ENCODE data around the gene MYH10. TPM values are rescaled to one million over a fixed set of nuclear protein-coding genes. Genes with fewer than 3 reads are reported as not detected.

MYH10 gene
- polyA plus RNA-seq, 3 donors: 7.0 to 19.8 (median 18.9) TPM

- WGBS, 3 donors: 95 to 97% (median 95%) methylated on average over 5 of the region's 5 CpGs
- H3K27ac ChIP-seq (ENCODE audit: low read depth, low read length): no peak overlapping the region
Measured at GRCh38 chr17:8487743-8488142, 142.8 kb downstream of the MYH10 start.

GRCh38 chr17:8487130-8487645, 143.3 kb downstream of the MYH10 start:
- H3K27ac ChIP-seq (ENCODE audit: low read depth, low read length): no peak overlapping the region
- WGBS, 3 donors: 86 to 93% (median 92%) methylated on average over 19 of the region's 19 CpGs

GRCh38 chr17:8485491-8485890, 145.0 kb downstream of the MYH10 start:
- WGBS, 3 donors: 94 to 98% (median 97%) methylated on average over 1 of the region's 1 CpG
- H3K27ac ChIP-seq (ENCODE audit: low read depth, low read length): no peak overlapping the region

- WGBS, 3 donors: 98 to 100% (median 100%) methylated on average over 1 of the region's 1 CpG
- no peak overlapping the region for H3K27ac ChIP-seq (ENCODE audit: low read depth, low read length)
Measured at GRCh38 chr17:8484465-8484864, 146.1 kb downstream of the MYH10 start.

- H3K27ac ChIP-seq (ENCODE audit: low read depth, low read length): no peak overlapping the region
- WGBS, 3 donors: 75 to 90% (median 86%) methylated on average over 4 to 5 of the region's 5 CpGs
Measured at GRCh38 chr17:8482546-8482945, 148.0 kb downstream of the MYH10 start.

GRCh38 chr17:8481703-8482102, 148.8 kb downstream of the MYH10 start:
- WGBS, 3 donors: 92 to 94% (median 93%) methylated on average over 5 of the region's 5 CpGs
- no peak overlapping the region for H3K27ac ChIP-seq (ENCODE audit: low read depth, low read length)

- 92 to 94% (median 93%) methylated on average over 16 to 21 of the region's 22 CpGs for WGBS, 3 donors
- no peak overlapping the region for H3K27ac ChIP-seq (ENCODE audit: low read depth, low read length)
Measured at GRCh38 chr17:8481089-8481488, 149.4 kb downstream of the MYH10 start.

- H3K27ac ChIP-seq (ENCODE audit: low read depth, low read length): no peak overlapping the region
- 87 to 89% (median 88%) methylated on average over 28 to 33 of the region's 33 CpGs for WGBS, 3 donors
Measured at GRCh38 chr17:8480011-8480976, 150.2 kb downstream of the MYH10 start.

- no peak overlapping the region for H3K27ac ChIP-seq (ENCODE audit: low read depth, low read length)
- 48 to 78% (median 55%) methylated on average over 11 of the region's 11 CpGs for WGBS, 3 donors
Measured at GRCh38 chr17:8479431-8479947, 151.0 kb downstream of the MYH10 start.

- 91 to 93% (median 92%) methylated on average over 22 of the region's 22 CpGs for WGBS, 3 donors
- H3K27ac ChIP-seq (ENCODE audit: low read depth, low read length): no peak overlapping the region
Measured at GRCh38 chr17:8477715-8478441, 152.6 kb downstream of the MYH10 start.

GRCh38 chr17:8477171-8477570, 153.4 kb downstream of the MYH10 start:
- 89 to 94% (median 93%) methylated on average over 8 of the region's 8 CpGs for WGBS, 3 donors
- no peak overlapping the region for H3K27ac ChIP-seq (ENCODE audit: low read depth, low read length)

- 90 to 96% (median 91%) methylated on average over 22 of the region's 22 CpGs for WGBS, 3 donors
Measured at GRCh38 chr17:8476741-8477140, 153.8 kb downstream of the MYH10 start.

GRCh38 chr17:8475781-8476180, 154.7 kb downstream of the MYH10 start:
- WGBS, 3 donors: 60 to 77% (median 77%) methylated on average over 16 of the region's 16 CpGs
- no peak overlapping the region for H3K27ac ChIP-seq (ENCODE audit: low read depth, low read length)

More at GRCh38 chr17:8476741-8477140, 153.8 kb downstream of the MYH10 start:
- no peak overlapping the region for H3K27ac ChIP-seq (ENCODE audit: low read depth, low read length)

- H3K27ac ChIP-seq (ENCODE audit: low read depth, low read length): no peak overlapping the region
- 94 to 96% (median 95%) methylated on average over 9 of the region's 9 CpGs for WGBS, 3 donors
Measured at GRCh38 chr17:8475227-8475626, 155.3 kb downstream of the MYH10 start.

- H3K27ac ChIP-seq (ENCODE audit: low read depth, low read length): no peak overlapping the region
- WGBS, 3 donors: 86 to 91% (median 89%) methylated on average over 15 of the region's 15 CpGs
Measured at GRCh38 chr17:8474826-8475225, 155.7 kb downstream of the MYH10 start.

- WGBS, 3 donors: 95 to 96% (median 95%) methylated on average over 13 of the region's 13 CpGs
- no peak overlapping the region for H3K27ac ChIP-seq (ENCODE audit: low read depth, low read length)
Measured at GRCh38 chr17:8473451-8474192, 156.9 kb downstream of the MYH10 start.

GRCh38 chr17:8472663-8473062, 157.9 kb downstream of the MYH10 start:
- no peak overlapping the region for H3K27ac ChIP-seq (ENCODE audit: low read depth, low read length)
- 89 to 96% (median 92%) methylated on average over 8 of the region's 8 CpGs for WGBS, 3 donors

GRCh38 chr17:8470447-8471047, 160.0 kb downstream of the MYH10 start:
- H3K27ac ChIP-seq (ENCODE audit: low read depth, low read length): no peak overlapping the region
- 52 to 69% (median 55%) methylated on average over 20 of the region's 20 CpGs for whole genome bisulfite sequencing, 3 donors
